ENCODE data around the gene OAT.

OAT gene

GRCh38 chr10:124418726-124419501 is at the start of gene OAT:
TSS of gene OAT (minus strand) at chr10:124418923. CDS start at chr10:124412171, 6,752 bp downstream.
- DNase-seq = peak; percentile 97

- no peak for DNase-seq
These were observed 48.4 kb upstream of the OAT start for GRCh38 chr10:124467165-124467564.

GRCh38 chr10:124465777-124466488 is 47.2 kb upstream of the OAT start:
- no peak for DNase-seq

DNA sequence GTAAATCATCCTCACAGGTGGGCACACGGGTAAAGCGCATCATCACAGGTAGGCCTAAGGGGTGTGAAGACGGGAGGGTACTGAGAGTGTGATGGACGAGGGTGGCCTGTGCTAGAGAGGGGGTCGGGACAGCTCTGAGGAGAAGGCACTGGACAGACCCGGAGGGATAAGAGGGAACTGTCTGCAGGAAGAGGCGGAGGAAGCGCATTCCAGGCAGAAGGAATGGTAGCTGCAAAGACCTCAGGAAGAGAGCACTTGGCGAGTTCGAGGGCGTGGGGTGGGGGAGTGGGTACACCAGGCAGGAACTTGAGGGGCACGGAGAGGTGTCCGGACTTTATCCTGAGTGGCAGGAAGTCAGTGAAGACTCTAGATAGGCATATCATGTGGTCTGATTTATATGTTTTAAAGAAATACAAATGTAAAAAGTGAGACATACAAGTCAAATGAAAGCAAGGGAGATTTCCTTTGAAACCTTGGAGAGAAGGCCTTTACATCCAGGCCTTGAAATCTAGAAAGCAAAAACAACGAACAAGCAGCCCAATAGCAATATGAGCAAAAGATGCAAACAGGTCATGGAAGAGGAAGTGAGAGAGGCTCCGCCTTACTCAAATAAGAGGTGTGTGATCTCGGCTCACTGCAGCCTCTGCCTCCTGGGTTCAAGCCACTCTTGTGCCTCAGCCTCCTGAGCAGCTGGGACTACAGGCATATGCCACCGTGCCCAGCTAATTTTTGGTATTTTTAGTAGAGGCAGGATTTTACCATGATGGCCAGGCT is 46.5 kb upstream of the OAT start:
- DNase-seq = no peak

DNA sequence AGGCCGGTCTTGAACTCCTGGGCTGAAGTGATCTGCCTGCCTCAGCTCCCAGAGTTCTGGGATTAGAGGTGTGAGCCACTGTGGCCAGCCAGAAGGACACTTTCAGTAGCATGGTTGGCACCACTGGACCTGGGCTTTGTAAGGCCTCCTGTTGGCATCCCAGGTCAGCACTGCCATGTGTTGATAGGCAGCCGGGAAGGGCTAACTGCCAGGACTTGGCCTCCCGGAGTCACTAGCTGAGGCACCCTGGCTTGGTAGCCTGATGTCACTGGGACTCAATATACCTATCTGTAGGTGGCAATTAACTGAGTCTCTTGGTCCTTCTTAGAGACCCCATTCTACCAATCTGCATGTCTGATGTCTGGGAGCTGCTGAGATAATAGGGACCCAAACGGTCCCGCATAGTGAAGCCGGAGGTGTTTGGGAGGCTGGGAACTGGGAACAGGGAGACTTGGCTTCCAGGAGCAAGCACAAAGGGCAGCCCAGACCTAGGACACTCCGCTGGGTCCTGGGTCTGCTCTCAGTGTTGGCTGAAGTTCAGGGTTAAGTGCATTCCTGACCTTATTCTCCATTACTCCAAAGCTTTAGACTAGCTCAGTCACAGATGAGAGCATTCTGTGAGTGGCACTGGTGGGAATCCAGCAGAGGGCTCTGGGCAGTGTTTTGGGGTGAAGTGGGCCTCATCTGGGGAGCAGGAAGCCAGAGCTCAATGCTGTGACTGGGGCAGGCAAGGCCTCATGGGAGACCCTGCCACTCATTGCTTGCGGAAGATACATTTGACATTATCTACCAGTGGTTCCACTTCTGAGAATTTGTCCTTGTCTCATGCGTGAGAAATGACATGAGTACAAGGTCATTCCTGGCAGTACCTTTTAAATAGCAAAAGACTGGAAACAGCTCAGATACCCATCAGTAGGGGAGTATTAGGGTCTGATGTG is 45.6 kb upstream of the OAT start:
- no peak for DNase-seq

GRCh38 chr10:124462348-124462695 is 43.6 kb upstream of the OAT start:
- no peak for DNase-seq

DNA sequence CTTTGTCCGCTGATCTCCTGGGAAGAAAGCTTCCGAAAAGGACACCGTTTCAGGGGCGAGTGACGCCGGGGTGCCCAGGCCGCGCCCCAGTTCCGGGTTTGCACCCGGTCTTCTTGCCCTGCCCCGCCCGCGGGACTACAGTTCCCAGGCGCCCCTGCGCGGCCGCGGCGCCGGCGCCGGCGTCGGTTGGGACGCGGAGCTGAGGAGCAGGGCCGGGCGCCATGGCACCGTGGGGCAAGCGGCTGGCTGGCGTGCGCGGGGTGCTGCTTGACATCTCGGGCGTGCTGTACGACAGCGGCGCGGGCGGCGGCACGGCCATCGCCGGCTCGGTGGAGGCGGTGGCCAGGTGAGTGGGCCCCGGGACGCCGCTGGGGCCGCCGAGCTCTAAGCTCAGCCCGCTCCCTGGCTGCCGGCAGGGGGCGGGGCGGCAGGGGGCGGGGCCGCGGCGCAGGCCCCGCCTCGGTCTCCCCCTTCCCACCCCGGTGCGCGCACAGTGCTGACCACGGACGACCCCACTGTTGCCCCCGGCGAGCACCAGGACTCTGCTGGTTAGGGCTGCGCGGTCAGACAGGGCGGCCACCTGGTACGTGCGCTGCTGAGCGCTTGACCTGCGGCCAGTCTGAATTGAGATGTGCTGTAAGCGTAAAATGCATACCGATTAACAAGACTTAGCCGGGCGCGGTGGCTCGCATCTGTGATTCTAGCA is 43.1 kb upstream of the OAT start, which contains the start of gene LHPP:
Gene LHPP, plus strand, starts transcription at position 182 of the 706 bp plus-strand sequence. Its CDS starts 40 bp downstream, at position 222.
- DNase-seq = peak; percentile 88

GRCh38 chr10:124460144-124460543 is 41.4 kb upstream of the OAT start:
- DNase-seq = no peak

DNA sequence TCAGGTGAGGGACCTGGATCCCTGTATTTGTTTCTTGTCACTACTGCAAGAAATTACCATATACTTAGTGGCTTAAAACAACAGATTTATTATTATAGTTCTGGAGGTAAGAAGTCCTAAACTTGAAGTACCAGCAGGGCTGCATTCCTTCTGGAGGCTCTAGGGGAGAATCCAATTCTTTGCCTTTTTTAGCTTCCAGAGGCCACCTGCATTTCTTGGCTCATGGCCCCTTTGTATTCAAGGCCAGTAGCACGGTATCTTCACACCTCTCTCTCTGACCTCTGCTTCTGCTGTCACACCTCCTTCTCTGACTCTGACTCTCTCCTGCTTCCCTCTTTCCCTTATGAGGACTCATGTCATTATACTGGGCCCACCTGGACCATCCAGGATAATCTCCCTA is 40.7 kb upstream of the OAT start:
- no peak for DNase-seq

DNA sequence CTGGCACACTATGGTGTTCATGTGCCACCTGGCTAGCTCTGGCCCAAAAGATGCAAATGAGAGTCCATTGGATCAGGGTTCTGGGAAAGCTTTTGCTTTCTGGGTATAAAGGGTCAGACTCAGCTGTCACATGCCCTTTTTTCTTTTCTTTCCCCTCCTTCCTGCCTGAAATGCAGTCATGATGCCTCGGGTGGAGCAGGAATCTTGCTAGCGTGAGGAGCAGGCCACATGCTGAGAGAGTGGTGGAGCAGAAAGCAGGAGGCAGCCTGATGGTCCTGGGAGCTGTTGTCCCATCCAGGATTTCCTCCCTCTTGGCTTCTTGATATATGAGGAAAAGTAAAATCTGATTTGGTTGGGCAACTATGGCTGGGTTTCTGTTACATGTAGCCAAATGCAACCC is 40.2 kb upstream of the OAT start:
- DNase-seq = no peak

DNA sequence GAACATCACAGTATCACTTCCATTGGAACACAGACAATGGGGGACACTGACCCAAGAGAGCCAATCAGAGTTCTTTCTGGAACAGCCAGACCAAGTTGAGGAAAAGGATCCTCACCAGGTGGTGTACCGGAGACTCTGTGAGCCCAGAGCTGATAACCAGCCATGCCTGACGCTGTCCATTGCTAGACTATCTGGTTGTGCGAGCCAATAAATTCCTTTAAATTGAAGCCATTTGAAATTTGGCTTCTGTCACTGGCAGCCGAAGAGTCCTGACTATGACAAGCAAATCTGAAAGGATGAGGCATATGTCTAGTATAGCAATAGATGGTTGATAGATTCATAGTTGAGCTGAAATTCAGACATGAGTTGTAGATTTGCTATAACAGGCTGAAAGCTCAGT is 39.8 kb upstream of the OAT start:
- DNase-seq = no peak

GRCh38 chr10:124455441-124455840 is 36.7 kb upstream of the OAT start:
- DNase-seq = no peak

- DNase-seq = no peak
These were observed 35.4 kb upstream of the OAT start for GRCh38 chr10:124453960-124454610.

- no peak for DNase-seq
These were observed 32.6 kb upstream of the OAT start for GRCh38 chr10:124451276-124451675.

DNA sequence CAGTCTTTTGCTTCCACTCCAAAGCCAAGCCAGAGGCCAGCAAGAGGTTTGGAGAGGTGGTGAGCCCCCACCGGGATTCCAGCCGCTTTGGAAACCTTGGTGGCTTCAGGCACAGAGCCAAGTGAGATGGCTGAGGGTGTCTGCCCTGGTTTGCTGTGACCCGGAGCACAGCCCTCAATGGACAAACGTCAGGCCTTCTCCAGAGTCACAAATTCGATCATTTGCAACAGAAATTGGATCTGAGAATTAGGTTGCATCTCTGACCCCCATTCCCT is 32.0 kb upstream of the OAT start:
- DNase-seq = no peak

DNA sequence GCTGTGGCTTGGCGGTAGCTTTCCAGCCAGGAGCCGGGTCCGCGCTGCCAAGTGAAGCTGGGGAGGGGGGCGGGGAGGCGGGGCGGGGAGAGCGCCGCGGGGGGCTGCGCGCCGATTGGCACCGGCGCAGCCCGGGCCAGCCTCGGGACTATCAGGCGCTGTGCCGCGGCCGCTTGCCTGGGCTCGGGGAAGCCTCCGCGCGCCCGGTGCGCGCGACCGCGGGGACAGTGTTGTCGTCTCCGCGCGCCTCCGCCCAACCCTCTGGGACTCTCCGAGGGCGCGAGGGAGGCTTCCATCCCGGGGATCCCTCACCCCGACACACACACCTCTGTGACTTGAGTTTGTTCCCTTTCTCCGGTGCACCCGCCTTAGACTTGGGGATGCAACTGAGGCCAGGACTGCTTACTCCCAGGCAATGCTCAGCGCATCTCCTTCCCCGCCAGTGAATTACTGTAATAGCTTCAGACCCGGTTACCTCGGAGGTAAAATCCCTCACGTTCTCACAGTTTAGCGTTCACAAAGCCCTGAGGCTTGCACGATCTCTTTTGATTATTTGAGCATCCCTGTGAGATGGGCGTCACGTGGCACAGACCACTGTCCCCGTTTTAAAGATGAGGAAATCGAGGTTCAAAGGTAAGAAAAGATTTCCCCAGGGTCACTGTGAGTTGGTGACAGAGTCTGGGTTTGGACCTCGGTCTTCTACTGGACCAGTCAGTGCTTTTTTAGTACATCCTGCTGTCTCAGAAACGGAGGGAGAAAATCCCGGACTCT is 31.5 kb upstream of the OAT start, which contains the start of gene NKX1-2:
Gene NKX1-2, minus strand, starts transcription at position 24 of the 771 bp plus-strand sequence. CDS start 92 bp downstream, outside the sequence.
- DNase-seq = no peak

GRCh38 chr10:124449170-124450011 is 30.7 kb upstream of the OAT start:
- DNase-seq = no peak

DNA sequence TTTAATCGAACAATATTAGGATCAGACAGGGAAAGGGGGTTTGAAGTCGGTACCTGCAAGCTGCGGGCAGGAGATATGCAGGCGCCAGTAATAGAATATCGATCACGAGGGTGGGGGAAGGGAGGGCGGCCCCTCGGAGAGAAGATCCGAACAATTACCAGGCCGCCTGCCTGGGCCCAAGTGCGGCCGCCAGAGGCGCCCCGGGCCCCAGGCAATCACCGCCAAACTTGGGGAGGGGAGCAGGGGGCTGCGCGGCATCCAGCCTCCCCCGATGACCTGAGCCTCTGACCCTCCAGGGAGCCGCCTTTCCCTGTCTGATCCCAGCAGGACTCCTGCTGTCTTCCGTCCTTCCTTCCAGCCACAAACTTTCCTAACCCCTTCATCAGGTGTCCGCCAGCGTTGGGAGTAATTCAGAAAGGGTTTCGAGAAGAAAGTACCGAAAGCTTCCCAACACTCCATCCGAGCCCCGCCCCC is 30.0 kb upstream of the OAT start:
- DNase-seq = no peak

DNA sequence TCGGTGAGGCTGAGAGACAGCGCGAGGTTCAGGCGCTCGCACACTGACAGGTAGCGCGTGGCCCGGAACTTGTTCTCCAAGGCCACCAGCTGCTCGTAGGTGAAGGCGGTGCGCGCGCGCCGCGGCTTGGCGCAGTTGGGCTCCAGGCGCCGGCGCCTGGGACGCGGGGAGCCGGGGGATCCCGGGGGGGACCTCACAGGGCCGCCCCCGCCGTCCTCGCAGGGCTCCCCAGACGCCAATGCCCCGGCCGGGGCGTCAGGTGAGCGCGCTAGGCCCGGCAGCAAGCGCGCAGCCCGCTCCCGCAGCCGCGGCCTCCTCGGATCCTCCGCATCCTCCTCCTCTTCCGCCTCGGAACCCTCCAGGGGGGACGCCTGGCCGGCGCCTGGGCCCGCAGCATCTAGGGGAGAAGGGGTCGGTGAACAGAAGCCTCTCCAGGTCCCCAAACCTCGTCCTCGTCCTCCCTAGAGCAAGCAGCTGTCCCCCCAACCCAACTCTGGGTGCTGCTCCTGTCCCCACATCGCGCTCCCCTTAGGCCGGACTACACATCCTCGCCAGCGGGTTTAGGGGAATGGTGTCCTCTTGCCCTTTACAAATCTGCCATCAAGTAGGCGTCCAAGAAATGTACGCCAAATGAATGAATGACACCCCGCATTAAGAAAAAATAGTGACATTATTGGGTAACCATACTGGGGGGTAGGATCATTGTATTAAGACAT is 29.2 kb upstream of the OAT start:
- no peak for DNase-seq

All from activated CD4-positive, alpha-beta T cell treated with anti-CD3 and anti-CD28 coated beads, Interleukin-2, amount 50 U/mL, for 16 hours (primary cell).